GM21381 (cell line): Measurements from ENCODE around the gene POU6F2.
"Not testable (repeated sequence)": the region's sequence is repeated elsewhere in the genome, so short reads cannot be mapped to it uniquely, and the experiment has no call there.

Experiments used
- ATAC-seq: cut with Tn5 transposase; IDR thresholded peaks from one replicate; pipeline ENCODE4 v1.9.1; 2021; ENCODE audit warnings: mild to moderate bottlenecking, moderate library complexity; ENCODE audit not compliant: unreplicated experiment

The POU6F2 gene

DNA sequence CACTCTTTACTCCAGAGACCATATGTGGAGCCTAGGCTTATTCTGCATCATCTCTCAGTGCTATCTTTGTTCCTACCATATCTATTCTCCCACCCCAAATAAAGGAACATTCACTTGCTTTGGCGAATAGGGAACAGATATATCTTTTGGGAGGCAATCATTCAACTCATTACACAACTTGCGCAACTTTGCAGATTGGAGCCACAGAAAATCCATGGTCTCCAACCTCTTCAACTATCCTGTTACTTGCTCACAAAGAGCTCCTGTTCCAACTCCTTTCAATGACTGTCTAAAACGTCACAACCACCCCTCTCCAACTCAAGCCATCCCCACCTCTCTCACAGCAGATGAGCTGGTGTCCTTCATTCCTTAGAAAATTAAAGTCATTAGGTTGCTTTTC, 203.7 kb downstream of the POU6F2 start:
- no peak for ATAC-seq

DNA sequence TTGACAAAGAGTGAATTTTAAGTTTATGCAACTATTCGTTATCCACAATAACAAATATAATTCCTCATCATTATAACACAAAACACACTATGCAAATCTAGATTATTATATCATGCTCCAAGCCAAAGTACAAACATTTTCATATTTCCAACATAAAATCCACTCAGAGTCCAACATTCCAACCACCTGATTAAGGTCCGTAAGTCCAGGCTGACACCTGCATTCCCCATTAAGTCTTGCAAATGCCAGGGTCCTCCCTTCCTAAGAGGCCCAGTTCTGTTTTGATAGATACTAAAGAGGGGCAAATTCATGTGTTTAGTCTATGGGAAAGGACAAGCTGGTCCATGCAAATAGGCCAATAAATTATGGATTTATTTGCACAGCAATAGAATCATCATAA, 206.1 kb downstream of the POU6F2 start:
- no peak for ATAC-seq

DNA sequence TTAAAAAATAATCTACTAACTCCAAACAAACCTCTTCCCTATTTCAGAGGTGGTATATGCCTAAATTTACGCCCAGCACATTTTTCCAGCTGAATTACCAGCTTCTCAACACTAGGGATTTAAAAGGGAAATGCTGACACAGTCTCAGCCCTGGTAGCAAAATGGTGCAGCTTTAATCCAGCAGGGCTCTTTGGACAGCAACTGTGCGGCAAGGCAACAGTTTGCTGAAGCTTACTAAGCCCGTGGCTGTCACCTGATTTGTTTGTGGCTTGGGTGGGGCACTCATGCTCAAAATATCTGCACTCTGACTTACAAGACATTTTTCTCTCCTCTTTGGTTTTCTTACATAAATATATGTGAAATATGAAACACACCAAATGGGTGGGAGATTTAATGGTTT, 206.7 kb downstream of the POU6F2 start:
- ATAC-seq: no peak

DNA sequence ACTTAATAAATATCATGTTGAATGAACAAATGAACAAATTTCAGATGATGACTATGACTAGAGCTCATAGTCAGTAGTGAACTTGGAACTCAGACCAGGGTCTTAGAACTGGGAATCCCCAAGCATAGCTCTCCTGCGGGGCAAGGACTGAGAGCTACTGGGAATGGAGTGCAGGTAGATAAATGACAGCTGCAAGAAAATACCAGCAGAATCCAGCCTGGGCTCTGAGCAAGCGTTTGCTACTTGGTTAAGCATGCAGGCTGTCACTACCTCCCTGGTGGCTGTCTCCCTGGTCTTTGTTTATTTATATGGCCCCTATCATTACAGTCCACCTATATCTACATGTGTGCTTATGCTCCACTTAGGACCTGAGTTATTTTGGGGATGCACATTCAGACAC, 208.4 kb downstream of the POU6F2 start:
- no peak for ATAC-seq

DNA sequence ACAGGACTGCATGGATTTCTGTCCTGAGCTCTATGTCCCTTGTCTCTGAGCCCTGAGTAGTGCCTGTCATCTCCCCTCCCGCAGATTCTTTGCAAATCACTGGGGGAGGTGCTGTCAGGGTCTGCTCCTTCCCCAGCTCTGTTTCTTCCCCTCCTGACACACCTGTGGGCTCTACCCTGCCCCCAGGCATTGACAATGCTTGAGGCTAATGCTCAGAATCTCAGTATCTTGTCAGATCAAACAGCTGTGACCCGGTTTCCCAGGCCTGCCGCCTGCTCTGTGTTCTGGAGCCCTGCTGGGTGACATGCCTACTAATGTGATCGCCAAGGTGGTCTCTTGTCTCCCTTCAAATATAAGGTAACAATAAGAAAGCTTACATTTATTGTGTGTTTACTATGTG, 209.0 kb downstream of the POU6F2 start:
- no peak for ATAC-seq

DNA sequence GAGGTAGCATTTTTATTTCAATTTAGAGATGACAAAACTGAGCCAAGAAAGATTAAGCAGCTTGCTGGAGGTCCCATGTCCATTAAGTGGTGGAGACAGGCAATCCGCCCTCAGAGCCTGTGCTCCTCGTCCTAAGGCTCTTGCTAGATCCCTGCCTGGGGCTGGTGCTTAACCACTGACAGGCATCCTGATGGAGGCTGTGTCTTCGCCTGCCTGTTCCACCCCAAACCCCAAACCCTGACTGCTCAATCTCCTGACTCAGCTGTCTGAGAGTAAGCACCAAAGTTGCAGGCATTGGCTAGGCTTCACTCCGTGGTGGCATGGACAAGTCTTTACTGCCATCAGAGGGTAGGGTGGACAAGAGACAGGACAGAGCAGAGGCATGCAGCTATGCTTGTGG, 209.4 kb downstream of the POU6F2 start:
- no peak for ATAC-seq

DNA sequence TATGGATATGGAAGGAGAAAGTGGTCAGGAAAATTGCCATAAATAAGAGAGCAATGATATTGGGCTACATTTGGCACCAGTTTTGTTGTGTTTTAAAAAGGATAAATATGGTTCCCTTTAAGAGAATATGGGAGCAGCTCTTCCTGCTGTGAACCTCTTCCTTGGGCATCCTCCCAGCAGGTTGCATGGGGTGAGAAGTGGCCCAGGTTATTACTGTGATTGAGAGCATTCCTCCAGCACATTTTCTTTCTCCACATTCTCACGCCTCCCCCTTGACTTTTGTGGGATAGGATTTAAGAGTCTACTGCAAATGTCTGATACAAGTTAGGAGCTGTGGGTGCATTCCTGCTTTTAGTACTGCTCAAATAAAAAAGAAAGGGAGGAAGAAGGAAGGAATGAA, 214.8 kb downstream of the POU6F2 start:
- no peak for ATAC-seq

DNA sequence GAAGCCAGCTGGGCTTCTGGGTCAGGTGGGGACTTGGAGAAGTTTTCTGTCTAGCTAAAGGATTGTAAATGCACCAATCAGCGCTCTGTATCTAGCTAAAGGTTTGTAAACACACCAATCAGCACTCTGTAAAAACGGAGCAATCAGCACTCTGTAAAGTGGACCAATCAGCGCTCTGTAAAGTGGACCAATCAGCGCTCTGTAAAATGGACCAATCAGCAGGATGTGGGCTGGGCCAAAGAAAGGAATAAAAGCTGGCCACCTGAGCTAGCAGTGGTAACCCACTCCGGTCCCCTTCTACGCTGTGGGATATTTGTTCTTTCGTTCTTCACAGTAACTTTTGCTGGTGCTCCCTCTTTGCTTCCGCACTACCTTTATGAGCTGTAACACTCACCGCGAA, 216.7 kb downstream of the POU6F2 start:
- ATAC-seq: not testable (repeated sequence)

DNA sequence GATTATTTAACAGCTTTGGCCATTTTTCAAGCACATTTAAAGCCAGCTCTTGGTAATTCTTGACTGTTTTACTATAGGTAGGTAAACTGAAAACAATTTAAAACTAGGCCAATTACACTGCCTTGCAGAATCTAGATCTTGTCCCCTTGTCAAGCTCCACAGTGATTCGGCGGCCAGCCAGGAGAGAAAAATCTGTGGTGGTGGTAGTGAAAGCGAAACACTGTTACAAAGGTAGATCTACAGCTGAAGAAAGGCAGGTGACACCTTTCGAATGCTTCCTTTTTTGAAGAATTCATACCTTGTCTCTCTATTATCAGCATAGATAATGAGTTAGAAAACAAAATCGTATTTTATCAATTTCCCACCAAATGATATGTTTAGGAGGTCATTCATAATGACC, 218.3 kb downstream of the POU6F2 start:
- ATAC-seq: no peak

DNA sequence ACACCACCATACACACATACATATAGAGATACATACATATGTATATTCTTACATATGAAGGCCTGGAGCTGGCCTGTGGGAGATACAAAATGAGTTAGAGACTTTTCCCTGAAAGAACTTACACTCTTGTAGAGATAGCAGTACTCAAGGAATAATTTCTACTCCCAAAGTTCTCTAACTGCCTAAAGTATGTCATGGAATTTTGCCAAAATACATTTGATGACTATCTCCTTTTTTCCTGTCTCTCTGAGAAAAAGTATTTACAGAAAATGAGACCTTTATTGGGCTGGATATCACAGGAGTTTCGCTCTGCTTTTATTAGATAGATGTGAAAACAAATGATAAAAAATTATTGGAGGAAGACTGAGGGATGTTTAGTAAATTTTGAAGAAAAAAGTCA, 220.1 kb downstream of the POU6F2 start:
- no peak for ATAC-seq

DNA sequence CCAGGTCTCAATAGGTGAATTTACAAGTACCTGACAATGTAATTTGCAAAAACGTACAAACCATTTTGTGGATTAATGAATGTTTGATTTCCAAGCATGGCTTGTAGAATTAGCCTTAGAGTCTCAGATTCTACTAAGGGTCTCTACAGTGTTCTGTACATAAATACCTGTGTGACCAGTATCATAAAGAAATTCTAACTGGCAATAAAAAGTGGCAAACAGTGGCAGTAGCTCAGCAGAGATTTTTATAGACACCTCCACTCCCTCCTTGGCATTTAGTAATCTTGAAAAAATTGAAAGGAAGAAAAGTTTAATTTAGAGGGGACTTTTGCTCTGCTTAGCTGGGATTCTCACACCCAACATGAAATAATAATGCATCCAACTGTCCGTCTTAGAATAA, 220.8 kb downstream of the POU6F2 start:
- no peak for ATAC-seq

DNA sequence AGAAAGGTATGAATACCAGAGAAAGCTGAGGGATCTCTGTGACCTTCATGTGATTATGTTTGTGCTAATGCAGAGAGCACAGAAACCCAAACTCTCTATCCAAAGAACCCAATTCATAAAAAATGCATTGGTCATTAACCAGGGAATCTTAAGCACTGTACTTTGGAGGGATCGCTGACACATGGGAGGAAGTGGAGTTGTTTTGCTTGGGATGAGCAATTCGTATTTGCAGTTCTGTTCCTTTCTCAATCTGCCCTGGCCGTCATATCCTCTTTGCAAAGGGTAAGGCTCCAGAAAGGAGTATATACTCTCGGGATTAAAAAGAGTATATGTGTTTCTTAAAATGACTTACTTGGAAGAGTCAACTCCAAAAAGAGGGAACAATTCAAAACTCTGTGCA, 221.3 kb downstream of the POU6F2 start:
- no peak for ATAC-seq

DNA sequence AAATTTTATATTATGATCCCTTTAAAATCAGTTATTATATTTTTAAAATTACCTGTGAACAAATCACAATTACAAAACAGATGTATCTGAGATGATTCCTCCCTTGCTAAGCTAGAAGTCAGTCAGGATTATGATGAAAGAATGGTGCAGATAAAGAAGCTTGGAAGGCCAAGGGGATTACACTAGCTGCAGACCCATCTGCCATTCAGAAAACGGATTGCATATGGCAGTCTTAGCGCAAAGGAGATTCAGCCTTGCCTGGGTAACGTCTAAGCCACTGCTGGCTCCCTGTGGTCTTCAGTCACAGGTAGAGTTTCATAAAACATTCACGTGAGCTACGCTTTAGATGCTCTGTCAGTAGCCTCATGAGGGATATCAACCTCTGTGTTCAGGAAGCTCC, 222.2 kb downstream of the POU6F2 start:
- ATAC-seq: no peak

DNA sequence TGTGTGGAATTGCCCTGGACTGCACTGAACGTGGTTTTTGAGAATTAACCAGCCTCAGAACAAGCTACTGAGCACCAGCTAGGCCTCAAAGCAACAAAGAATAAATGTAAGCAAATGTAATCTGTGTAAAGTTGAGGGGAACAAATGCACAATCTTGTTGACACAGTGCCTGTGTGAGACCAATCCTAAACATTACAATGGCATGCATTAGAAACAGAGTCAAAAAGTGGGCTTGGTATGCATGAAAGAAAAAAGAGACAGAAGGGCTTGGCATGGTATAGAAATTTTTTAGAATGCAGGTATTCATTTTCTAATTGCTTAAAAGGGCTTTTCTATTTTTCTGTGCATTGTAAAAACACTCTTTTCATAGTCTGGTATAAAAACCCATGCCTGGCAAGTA, 224.3 kb downstream of the POU6F2 start:
- no peak for ATAC-seq

DNA sequence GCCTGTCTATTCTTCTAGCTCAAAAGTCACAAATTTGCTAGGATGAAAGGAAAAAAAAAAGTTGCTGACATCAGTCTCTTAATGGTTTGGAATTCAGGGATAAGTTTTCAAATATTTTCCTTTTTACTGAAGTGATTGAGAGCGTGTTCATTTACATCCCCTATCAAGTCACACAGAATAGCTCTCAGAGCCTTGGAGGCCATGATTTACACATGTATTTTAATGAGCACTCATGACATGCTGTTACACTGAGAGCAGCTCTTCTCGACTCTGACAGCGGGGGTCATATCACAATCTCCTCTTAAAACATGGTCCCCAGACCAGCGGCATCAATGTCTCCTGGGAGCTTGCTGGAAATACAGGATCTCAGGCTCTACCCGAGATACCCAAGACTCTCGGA, 232.7 kb downstream of the POU6F2 start:
- no peak for ATAC-seq

DNA sequence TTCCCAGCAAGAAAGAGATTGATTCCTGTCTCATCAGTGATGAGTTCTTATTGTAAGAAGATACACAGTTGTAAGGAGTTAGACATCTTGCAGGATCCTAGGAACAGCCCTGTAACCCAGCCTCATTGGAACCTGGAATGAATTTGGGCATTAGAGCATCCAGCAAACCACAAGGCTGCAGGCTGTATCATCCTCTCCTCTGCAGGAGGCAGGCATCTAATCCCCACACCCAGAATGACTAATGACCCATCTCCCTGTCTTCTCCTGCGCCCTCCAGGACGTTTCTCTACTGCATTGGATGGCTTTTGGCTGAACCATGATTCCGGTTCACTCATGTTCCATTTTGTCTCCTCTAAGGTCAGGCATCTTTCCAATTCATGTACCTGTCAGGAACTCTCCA, 233.9 kb downstream of the POU6F2 start:
- ATAC-seq: no peak

DNA sequence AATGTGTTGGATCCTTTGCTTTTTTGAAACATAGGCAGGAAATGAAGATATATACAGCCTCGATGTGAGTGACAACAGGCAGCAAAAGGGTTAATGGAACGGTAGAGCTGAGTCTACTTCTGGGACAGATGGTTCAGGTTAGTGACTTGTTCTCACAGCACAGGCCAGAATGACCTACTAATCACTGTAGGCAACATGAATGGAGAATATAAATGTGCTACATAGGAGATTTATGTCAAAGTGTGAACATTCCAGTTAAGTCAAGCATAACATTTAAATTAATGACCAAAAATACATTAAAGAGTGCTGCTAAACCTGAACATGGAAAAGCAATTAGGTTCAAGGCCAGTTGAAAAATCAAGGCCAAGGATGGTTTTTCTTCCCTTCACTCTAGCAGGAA, 235.2 kb downstream of the POU6F2 start:
- no peak for ATAC-seq

DNA sequence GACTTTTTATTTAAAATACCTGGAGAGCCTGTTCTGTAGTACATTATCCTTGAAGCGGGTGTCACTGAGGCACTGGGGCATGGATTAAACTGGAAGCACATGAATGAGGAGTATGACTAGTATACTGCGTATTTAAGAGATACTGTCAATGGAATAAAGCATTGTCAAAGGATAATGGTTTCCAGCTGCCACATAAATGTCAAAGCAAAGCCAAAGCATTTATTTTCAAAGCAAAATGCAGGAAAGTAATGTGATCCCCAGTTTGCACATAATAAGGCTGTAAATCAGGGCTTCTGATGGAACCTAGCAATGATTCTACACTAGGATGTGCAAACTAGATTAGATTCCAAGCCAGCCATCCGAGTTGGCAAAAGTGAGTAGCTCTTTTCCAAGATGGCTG, 240.1 kb downstream of the POU6F2 start:
- ATAC-seq: no peak

DNA sequence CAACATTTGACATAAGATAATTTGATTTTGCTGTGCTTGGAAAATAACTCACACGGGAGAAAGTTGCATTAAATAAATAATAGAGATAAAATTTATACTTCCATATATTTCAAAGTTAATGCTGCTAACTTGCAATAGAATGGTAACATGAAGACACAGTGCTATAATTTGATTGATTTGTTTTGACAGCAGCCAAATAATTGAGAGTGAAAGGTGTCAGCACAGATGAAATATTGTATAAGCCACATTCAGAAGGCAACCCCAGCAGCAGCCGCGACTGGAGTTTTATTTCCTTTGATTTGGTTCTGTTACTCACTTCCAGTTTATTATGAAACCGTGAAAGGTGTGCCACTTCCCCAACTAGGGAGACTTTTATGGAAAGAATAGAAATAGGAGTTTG, 242.2 kb downstream of the POU6F2 start:
- no peak for ATAC-seq

DNA sequence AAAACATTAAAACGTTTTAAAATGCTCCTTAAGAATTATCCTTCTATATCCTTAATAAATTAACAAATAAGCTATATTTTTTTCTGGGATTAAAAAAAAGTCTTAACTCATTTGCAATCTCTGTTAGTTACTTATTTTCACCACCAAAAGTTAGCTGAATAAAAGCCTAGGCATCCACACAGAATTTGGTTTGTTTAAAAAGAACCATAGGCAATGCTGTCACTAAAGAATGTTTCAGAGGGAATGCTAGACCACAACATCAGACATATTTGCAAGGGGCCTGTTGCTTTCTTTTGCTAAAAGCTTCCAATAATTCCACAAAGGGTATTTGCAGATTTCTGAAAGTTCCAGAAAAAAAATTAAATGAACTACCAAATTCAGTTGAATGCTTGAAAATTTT, 244.2 kb downstream of the POU6F2 start:
- no peak for ATAC-seq

DNA sequence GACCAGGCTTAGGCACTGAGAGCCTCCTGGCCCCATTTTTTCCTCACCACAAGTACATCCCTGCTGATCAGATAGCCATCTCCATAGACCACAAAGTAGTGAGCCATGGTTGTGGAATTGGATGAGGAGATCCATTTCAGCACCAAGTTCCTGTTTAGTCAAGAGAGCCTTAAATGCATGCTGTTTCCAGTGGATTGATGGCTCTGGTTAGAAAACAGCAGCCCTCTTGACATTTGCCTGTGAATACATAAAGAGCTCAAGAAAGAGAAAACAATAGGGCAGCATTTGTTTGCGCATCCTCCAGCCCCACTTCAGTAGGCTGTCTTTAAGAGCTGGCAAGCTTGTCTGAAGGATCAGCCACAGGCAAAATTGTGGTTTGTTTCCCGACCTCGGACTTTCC, 251.2 kb downstream of the POU6F2 start:
- no peak for ATAC-seq

DNA sequence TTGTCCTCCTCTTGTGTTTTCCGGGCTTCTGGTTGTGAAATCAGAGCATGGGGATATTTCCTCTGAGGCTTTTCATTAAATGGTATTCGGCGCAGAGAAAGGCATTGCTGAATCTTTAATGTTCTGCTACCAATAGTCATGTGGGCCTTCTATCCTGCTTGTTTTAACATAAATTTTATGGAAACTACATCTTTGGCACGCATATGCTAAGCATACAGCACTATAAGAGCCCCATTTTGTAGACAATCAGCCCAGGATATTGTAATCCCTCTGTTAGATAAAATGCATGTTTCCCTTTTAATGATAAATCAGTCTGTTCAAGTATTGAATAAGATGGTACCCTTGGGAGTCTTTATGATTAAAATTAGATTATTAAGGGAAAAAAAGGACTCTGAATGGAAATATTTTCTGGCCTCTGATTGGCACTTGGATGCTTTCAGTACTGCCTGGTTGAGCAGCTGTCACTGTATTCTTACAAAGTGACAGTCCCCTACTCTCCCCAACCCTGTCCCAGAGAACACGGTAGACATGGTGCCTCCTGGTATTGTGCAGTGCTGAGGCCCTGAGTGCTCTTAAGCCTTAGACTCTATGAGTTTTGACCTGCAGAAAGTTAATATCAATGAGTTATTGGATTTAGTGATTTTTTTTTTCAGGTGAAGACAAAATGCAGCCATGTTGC, 256.3 kb downstream of the POU6F2 start:
- no peak for ATAC-seq

DNA sequence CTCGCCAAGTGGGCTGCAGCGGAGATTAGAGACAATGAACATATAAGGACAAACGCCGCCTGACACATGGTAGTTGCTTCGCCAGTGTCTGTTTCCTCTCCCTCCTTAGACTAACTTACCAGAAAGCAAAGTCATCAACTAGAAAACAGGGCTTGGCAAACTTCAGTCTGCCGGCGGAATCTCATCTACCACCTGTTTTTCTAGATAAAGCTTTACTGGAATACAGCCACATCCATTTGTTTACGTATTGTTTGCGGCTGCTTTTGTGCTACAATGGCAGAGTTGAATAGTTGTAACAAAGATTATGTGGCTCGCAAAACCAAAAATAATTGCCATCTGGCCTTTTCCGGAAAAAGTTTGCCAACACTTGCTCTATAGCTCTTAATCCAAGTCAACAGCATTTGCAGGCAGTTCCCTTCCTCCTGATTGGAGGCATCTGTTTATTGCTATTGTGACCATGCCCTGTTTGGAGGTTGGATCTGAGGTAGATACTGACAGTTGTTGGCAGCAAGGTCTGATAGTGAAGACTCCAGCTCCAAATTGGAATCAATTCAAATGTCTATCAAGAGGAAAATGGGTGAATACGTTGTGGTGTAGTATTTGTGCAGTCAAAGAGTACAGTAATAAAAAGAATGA, 260.6 kb downstream of the POU6F2 start:
- ATAC-seq: no peak
